ENCODE results near the gene VTI1B. TPM values are rescaled to one million over a fixed set of nuclear protein-coding genes. Genes with fewer than 3 reads are reported as not detected.

The VTI1B gene
- total and polyA plus RNA-seq, 2 donors (not counting 3 experiments of a cell fraction or from before 2014, with no cell fraction given) = 23.8 to 90.0 TPM

GRCh38 chr14:67695394-67695949 is 21.0 kb upstream of the VTI1B start, which contains the start of gene RDH11:
Gene RDH11 (minus strand): TSS chr14:67695764. CDS start chr14:67695703, 61 bp downstream.
- peak within 1 kb of the TSS; percentile 77 to 87 (median 78) for H3K4me3 ChIP-seq (replicated peaks in 1 of 3; ENCODE audit: insufficient read depth in 1 of 3, low read depth in 1 of 3, low read length in 3 of 3)
- peaks cover 39% of the 10 kb centered on the region for H3K79me2 ChIP-seq (ENCODE audit: control insufficient read depth, insufficient read depth, low read length)
- BruUV-seq (replicated peaks) = TSS peak; percentile 77
- FAIRE-seq (peak; percentile 95), DNase-seq (ENCODE audit: low read depth, low spot score) (peak; percentile 89)
- peak within 1 kb of the TSS; percentile 61 for H3K27ac ChIP-seq (ENCODE audit: insufficient read depth, low read depth, low read length)
- peaks cover 11 to 17% of the 10 kb centered on the region in 2 experiments for H3K36me3 ChIP-seq (ENCODE audit: control insufficient read depth in 2 of 2, extremely low read depth in 1 of 2, insufficient read depth in 2 of 2, low read length in 2 of 2)
- no peaks in the 10 kb centered on the region for H4K20me1 ChIP-seq (replicated peaks; ENCODE audit: control insufficient read depth, extremely low read depth, insufficient read depth, low read length)
- dilution Hi-C loops (cut with MboI; ENCODE audit: extremely low pct_ligation_motif_present, low sequenced_read_pairs) = no loop called here
- H3K4me1 ChIP-seq (ENCODE audit: control insufficient read depth, extremely low read depth, insufficient read depth, low read length) = peaks cover 10% of the 10 kb centered on the region
- peak within 1 kb of the TSS; percentile 61 for H2AFZ ChIP-seq (ENCODE audit: low read depth, low read length)
- H3K9ac ChIP-seq (replicated peaks; ENCODE audit: extremely low read depth, insufficient read depth, low read length) = peak within 1 kb of the TSS; percentile 79
- no peaks in the 10 kb centered on the region for H3K9me3 ChIP-seq (replicated peaks; ENCODE audit: control insufficient read depth, insufficient read depth, low read length)
- no peak for TF ChIP-seq MAX (IDR thresholded peaks at IDR 0.05; ENCODE audit: insufficient read depth, insufficient read length)
- peak; percentile 94 for TF ChIP-seq POLR2A (IDR thresholded peaks at IDR 0.05; ENCODE audit: low read depth, low read length)
- no peak for TF ChIP-seq EZH2 (IDR thresholded peaks at IDR 0.05; ENCODE audit: borderline replicate concordance, low read depth, low read length, severe bottlenecking)
- TF ChIP-seq POLR2AphosphoS5 (IDR thresholded peaks at IDR 0.05; ENCODE audit: insufficient read depth, low read depth, low read length) = peak; percentile 86
- TF ChIP-seq MYC (IDR thresholded peaks at IDR 0.05; ENCODE audit: low read depth, low read length) = peak; percentile 44
- no peak for TF ChIP-seq JUN (IDR thresholded peaks at IDR 0.05; ENCODE audit: borderline replicate concordance, insufficient read depth, insufficient read length, low read depth)
- no peak for TF ChIP-seq GATA2 (IDR thresholded peaks at IDR 0.05; ENCODE audit: insufficient read depth, insufficient read length, low read depth, low read length)
- TF ChIP-seq CTCF (IDR thresholded peaks at IDR 0.05; ENCODE audit: extremely low read depth in 1 of 2, insufficient read depth in 1 of 2, low read depth in 1 of 2, low read length in 2 of 2) = no peak
- TF ChIP-seq FOS (IDR thresholded peaks at IDR 0.05; ENCODE audit: borderline replicate concordance, insufficient read depth, low read length) = no peak
- POLR2A ChIA-PET = interaction anchor here (0.7 to 1.1 kb wide), 4 partner anchors 9 to 336 kb away, joined by 3 to 6 read pairs (median 4); partner anchors contain the start of gene ATP6V1D
- no peaks in the 10 kb centered on the region for H3K27me3 ChIP-seq (ENCODE audit: control insufficient read depth in 2 of 2, insufficient read depth in 2 of 2, low read length in 2 of 2)
- H3K4me2 ChIP-seq (ENCODE audit: insufficient read depth, low read length) = peak within 1 kb of the TSS; percentile 56
- CTCF ChIA-PET = interaction anchor here (0.6 to 5.8 kb wide), 15 partner anchors 9 to 1336 kb away, joined by 3 to 61 read pairs (median 5); partner anchors contain the start of genes ATP6V1D and EIF2S1
- no peaks in the 10 kb centered on the region for H3K9me1 ChIP-seq (replicated peaks; ENCODE audit: control insufficient read depth, extremely low read depth, insufficient read depth, low read length)
- intact Hi-C loops (cut with micrococcal nuclease) = loop anchor here (1.0 kb wide), 4 partner anchors 21 to 336 kb away; partner anchors contain the start of genes ARG2, ATP6V1D and VTI1B

Data from endothelial cell of umbilical vein (primary cell).